AG04449 (cell line): ENCODE measurements around the gene OSBP2.
"Not testable (repeated sequence)": the region's sequence is repeated elsewhere in the genome, so short reads cannot be mapped to it uniquely, and the experiment has no call there.

Source experiments
- CTCF ChIA-PET: fragments of 350-600 bp; formaldehyde crosslinking; extraction: SDS; loops from one replicate; lab custom pipeline; 2021; ENCODE audit warnings: antibody characterized with exemption; lab: Yijun Ruan, JAX
- POLR2A ChIA-PET: fragments of 400-600, 350-600 bp; formaldehyde crosslinking; extraction: SDS; loops from one replicate; lab custom pipeline; 2020; ENCODE audit warnings: antibody characterized with exemption, inconsistent platforms; lab: Yijun Ruan, JAX
- DNase-seq: peaks from one replicate; pipeline ENCODE4 v3.0.0-alpha.2; 2010; ENCODE audit warnings: low read depth, low spot score
- H3K4me3 ChIP-seq: 2 replicates; pipeline ENCODE4 v1.5.1; 2011; ENCODE audit warnings: low read depth, mild to moderate bottlenecking, control low read depth, low read length
- TF ChIP-seq, protein P1 (sequence below): IDR thresholded peaks from one replicate; pipeline ENCODE4 v1.5.1; 2011; ENCODE audit warnings: mild to moderate bottlenecking, moderate library complexity, low read length, control low read depth, inconsistent platforms; ENCODE audit not compliant: insufficient read depth; ENCODE audit errors: missing control alignments

OSBP2 gene

DNA sequence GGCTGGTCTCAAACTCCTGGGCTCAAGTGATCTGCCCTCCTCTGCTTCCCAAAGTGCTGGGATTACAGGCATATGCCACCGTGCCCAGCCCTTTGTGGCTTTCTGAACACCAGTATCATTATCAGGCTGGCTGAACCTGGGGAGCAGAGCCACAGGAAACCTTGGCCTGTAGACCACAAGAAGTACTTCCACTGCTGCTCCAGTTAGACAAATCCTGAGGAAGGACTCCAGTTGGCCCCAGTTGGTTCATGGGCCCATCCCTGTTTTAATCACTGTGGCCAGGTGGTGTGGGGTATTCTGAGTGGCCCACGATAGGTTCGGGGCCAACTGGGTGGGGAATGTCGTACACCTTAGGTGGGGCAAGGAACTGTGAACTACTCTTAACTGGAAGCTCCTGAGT lies 21.5 kb upstream of the OSBP2 start:
- TF ChIP-seq, protein P1, sequence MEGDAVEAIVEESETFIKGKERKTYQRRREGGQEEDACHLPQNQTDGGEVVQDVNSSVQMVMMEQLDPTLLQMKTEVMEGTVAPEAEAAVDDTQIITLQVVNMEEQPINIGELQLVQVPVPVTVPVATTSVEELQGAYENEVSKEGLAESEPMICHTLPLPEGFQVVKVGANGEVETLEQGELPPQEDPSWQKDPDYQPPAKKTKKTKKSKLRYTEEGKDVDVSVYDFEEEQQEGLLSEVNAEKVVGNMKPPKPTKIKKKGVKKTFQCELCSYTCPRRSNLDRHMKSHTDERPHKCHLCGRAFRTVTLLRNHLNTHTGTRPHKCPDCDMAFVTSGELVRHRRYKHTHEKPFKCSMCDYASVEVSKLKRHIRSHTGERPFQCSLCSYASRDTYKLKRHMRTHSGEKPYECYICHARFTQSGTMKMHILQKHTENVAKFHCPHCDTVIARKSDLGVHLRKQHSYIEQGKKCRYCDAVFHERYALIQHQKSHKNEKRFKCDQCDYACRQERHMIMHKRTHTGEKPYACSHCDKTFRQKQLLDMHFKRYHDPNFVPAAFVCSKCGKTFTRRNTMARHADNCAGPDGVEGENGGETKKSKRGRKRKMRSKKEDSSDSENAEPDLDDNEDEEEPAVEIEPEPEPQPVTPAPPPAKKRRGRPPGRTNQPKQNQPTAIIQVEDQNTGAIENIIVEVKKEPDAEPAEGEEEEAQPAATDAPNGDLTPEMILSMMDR = no peak
- ChIA-PET POLR2A (no interaction called here), CTCF (interaction anchor here (0.5 to 0.7 kb wide), 2 partner anchors 29 to 297 kb away, joined by 3 to 4 read pairs; no protein-coding TSS in a partner anchor)
- no peak overlapping the region for H3K4me3 ChIP-seq
- DNase-seq = no peak

DNA sequence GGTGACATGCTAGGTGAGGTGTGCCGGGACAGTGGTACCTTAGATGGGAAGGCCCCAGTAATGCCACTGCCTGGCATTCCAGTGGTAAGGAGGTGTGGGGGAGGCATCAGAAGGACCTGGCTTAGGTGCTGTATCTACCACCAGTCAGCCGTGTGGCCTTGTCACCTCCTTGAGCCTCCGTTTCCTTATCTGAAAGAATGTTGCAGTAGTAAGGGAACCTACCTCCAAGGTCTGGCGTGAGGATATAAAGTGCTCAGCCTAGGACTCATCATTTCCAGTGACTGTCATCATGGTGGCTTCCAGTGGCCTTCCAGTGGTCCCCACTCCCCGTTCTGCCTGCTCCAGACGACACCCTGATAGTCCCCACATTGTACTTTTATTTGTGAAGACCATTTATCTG lies 20.2 kb upstream of the OSBP2 start:
- no peak for DNase-seq
- CTCF ChIA-PET = no interaction called here
- POLR2A ChIA-PET = no interaction called here
- no peak overlapping the region for H3K4me3 ChIP-seq
- TF ChIP-seq, protein P1 = no peak

DNA sequence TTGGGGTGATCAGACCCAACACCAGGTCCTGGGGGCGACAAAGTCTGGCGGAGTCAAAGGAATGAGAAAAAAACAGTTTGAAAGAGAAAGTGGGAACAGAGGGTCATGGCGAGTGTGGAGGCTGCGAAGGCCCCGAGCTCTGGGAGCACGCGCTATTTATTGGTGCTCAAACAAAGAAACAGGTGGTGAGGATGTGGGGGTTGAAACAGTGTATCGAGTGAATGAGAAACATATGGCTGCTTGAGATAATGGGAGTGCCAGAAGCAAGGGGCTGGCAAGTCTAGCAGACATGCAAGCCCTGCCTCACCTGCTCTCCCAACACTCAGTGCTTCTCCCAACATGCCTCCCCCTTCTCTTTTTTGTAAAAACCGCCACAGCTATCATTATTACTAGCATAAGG lies 19.2 kb upstream of the OSBP2 start:
- DNase-seq = no peak
- TF ChIP-seq, protein P1 = no peak
- ChIA-PET CTCF (no interaction called here), POLR2A (no interaction called here)
- no peak overlapping the region for H3K4me3 ChIP-seq

DNA sequence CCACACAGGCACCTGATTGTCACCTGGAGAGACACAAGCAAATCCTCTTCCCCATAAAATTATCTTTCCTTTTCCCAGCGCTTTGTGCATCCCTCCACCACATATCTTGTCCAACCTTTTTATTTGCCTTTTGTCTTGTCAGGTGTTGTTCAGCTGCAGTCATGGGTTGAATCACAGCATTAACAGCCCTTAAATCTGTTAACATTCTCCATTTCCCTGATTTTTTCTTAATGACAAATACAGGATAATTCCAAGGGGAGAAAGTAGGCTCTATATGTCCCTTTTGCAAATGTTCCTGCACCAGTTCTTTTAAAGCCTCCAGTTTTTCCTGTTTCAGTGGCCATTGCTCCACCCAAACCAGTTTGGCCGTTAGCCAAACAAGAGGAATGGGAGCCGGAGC lies 18.1 kb upstream of the OSBP2 start:
- POLR2A ChIA-PET = not testable (repeated sequence)

DNA sequence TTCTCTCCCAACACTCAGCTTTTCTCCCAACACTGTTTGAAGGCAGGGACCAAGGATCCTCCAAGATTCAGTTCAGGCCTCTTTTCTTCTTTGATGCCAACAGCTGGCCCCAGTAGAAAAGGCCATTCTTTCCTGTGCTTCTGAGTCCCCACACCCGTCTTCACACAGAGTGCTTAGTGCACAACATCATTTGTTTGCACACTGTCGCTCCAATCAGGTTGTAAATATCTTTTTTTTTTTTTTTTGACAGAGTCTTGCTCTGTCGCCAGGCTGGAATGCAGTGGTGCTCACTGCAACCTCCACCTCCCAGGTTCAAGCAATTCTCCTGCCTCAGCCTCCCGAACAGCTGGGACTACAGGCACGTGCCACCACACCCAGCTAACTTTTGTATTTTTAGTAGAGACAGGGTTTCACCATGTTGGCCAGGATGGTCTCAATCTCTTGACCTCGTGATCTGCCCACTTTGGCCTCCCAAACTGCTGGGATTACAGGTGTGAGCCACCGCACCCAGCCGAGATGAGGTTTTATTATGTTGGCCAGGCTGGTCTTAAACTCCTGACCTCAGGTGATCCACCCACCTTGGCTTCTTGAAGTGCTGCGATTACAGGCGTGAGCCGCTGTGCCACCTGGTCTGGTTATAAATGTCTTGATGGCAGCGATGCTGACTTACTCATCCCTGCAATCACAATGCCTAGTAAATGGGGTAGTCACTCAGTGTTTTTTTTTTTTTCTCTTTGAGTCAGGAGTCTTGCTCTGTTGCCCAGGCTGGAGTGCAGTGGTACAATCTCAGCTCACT lies 14.6 kb upstream of the OSBP2 start:
- DNase-seq, H3K4me3 ChIP-seq, POLR2A ChIA-PET: not testable (repeated sequence)
- CTCF ChIA-PET = interaction anchor here (1.1 to 1.4 kb wide), 2 partner anchors 13 to 75 kb away, joined by 3 read pairs; partner anchors contain the start of gene DUSP18

More for the DNA sequence above, 18.1 kb upstream of the OSBP2 start:
- H3K4me3 ChIP-seq, DNase-seq, CTCF ChIA-PET: not testable (repeated sequence)

DNA sequence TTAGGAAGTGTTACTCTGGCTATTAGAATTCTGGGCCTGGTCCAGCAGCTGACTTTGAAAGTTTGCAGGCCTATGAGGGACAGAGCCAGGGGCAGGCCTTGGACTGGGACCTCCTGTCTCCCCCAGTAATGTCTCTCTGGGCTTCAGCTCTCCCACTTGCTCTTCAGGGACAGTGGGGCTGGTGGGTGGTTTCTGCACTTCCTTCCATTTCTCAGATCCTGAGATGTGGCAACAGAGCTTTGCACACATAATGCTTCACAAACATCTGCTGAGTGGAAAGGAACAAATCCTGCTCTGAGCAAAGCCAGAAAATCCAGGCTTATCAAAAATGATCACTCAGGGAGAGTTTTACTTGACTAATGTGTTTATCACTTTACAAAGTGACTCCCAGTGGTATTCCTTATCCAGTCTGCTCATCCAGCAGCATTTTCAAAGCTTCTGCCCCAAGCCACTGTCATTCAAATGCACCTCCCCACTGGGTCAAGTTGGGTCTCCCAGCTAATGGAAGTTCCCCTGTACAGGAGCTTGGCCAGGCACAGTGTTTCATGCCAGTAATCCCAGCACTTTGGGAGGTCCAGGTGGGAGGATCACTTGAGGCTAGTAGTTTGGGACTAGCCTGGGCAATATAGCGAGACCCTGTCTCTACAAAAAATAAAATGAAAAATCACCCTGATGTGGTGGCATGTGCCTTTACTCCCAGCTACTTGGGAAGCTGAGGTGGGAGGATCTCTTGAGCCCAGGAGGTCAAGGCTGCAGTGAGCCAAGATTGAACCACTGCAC lies 13.5 kb upstream of the OSBP2 start:
- ChIA-PET CTCF (interaction anchor here (1.4 kb wide), 1 partner anchor 14 kb away, joined by 3 read pairs; the partner anchor contains the start of gene DUSP18), POLR2A (no interaction called here)
- H3K4me3 ChIP-seq = no peak overlapping the region
- TF ChIP-seq, protein P1 = no peak
- no peak for DNase-seq

DNA sequence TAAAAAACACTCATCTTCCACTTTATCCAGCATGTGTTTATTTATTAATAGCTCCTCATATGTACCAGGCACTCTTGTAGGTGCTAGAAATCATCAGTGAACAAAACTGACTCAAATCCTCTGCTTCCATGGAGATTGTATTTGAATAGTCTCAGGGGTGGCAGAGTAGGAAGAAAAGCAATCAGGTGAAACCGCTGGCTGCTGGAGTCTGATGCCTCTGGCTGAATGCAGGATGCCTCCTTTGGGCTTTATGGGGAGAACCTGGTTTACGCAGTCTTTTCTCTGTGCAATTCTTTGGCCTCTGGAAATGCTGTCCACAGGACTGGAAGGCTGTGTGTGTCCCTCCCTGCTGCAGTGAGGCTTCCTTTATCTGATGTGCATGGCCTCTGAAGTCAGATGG lies 12.8 kb upstream of the OSBP2 start:
- TF ChIP-seq, protein P1 = no peak
- ChIA-PET CTCF (no interaction called here), POLR2A (no interaction called here)
- H3K4me3 ChIP-seq = no peak overlapping the region
- DNase-seq = no peak
